Activated CD4-positive, alpha-beta T cell treated with anti-CD3 and anti-CD28 coated beads for 48 hours (primary cell): ENCODE results near the gene KLF12.

Experiments used
- DNase-seq: peaks from one replicate; pipeline ENCODE4 v3.0.0-alpha.2; 2020

The KLF12 gene

GRCh38 chr13:74101436-74101835 is 32.8 kb downstream of the KLF12 start:
- no peak for DNase-seq

- no peak for DNase-seq
Observed at GRCh38 chr13:74098077-74098476, 36.1 kb downstream of the KLF12 start.

GRCh38 chr13:74097116-74097515 is 37.1 kb downstream of the KLF12 start:
- DNase-seq = no peak

- DNase-seq = no peak
Observed at GRCh38 chr13:74093691-74094090, 40.5 kb downstream of the KLF12 start.

- DNase-seq = no peak
Observed at GRCh38 chr13:74092711-74093110, 41.5 kb downstream of the KLF12 start.

- DNase-seq = no peak
Observed at GRCh38 chr13:74090869-74091605, 43.2 kb downstream of the KLF12 start.

- no peak for DNase-seq
Observed at GRCh38 chr13:74090397-74090796, 43.8 kb downstream of the KLF12 start.

GRCh38 chr13:74087357-74087756 is 46.8 kb downstream of the KLF12 start:
- DNase-seq = no peak
